Measurements from ENCODE around the gene RAB4B.
"Not testable (repeated sequence)": the region's sequence is repeated elsewhere in the genome, so short reads cannot be mapped to it uniquely, and the experiment has no call there.

Gene RAB4B

GRCh38 chr19:40777937-40778705 lies at the start of gene RAB4B:
Gene RAB4B, plus strand, starts transcription at chr19:40778247. Its CDS starts 129 bp downstream, at chr19:40778376.
- peak; percentile 99 for DNase-seq (ENCODE audit: low read depth in 2 of 2)

- DNase-seq (ENCODE audit: low read depth in 2 of 2), result not testable (repeated sequence)
Measured at GRCh38 chr19:40730065-40730464, 48.0 kb upstream of the RAB4B start.

- DNase-seq (ENCODE audit: low read depth in 2 of 2), result not testable (repeated sequence)
Measured at GRCh38 chr19:40732304-40732703, 45.7 kb upstream of the RAB4B start.

- no peak for DNase-seq (ENCODE audit: low read depth in 2 of 2)
Measured at GRCh38 chr19:40733149-40733548, 44.9 kb upstream of the RAB4B start.

GRCh38 chr19:40735013-40735771 lies 42.9 kb upstream of the RAB4B start:
- no peak for DNase-seq (ENCODE audit: low read depth in 2 of 2)

GRCh38 chr19:40736661-40737060 lies 41.4 kb upstream of the RAB4B start:
- DNase-seq (ENCODE audit: low read depth in 2 of 2), result no peak

- no peak for DNase-seq (ENCODE audit: low read depth in 2 of 2)
Measured at GRCh38 chr19:40737102-40737644, 40.9 kb upstream of the RAB4B start.

GRCh38 chr19:40739030-40739839 lies 38.8 kb upstream of the RAB4B start:
- DNase-seq (ENCODE audit: low read depth in 2 of 2), result no peak

GRCh38 chr19:40739871-40740703 lies 38.0 kb upstream of the RAB4B start:
- DNase-seq (ENCODE audit: low read depth in 2 of 2), result no peak

- DNase-seq (ENCODE audit: low read depth in 2 of 2), result no peak
Measured at GRCh38 chr19:40740747-40741146, 37.3 kb upstream of the RAB4B start.

- DNase-seq (ENCODE audit: low read depth in 2 of 2), result no peak
Measured at GRCh38 chr19:40741527-40742390, 36.3 kb upstream of the RAB4B start.

- DNase-seq (ENCODE audit: low read depth in 2 of 2), result no peak
Measured at GRCh38 chr19:40742477-40742876, 35.6 kb upstream of the RAB4B start.

- DNase-seq (ENCODE audit: low read depth in 2 of 2), result no peak
Measured at GRCh38 chr19:40742886-40743285, 35.2 kb upstream of the RAB4B start.

- DNase-seq (ENCODE audit: low read depth in 2 of 2), result no peak
Measured at GRCh38 chr19:40743926-40744325, 34.1 kb upstream of the RAB4B start.

- no peak for DNase-seq (ENCODE audit: low read depth in 2 of 2)
Measured at GRCh38 chr19:40744554-40745401, 33.3 kb upstream of the RAB4B start.

- DNase-seq (ENCODE audit: low read depth in 2 of 2), result peak in 1 of 2 experiments; percentile 12
Measured at GRCh38 chr19:40745402-40745780, 32.7 kb upstream of the RAB4B start.

- DNase-seq (ENCODE audit: low read depth in 2 of 2), result no peak
Measured at GRCh38 chr19:40747536-40747935, 30.5 kb upstream of the RAB4B start.

GRCh38 chr19:40750058-40750873 lies 27.8 kb upstream of the RAB4B start, which contains the start of gene ACTMAP:
Gene ACTMAP, minus strand, starts transcription at chr19:40750477. Its CDS starts 674 bp downstream, at chr19:40749803.
- DNase-seq (ENCODE audit: low read depth in 2 of 2), result peak; percentile 100

Measured in fibroblast of skin of left biceps (primary cell).